NOMO-1 (cell line): Measurements from ENCODE around the gene GPATCH2.
"Not testable (repeated sequence)": the region's sequence is repeated elsewhere in the genome, so short reads cannot be mapped to it uniquely, and the experiment has no call there.

Source experiments
- DNase-seq, 2 experiments: peaks; one replicate each; lab custom pipeline; 2025; ENCODE audit not compliant: unreplicated experiment in 2 of 2; lab: John Stamatoyannopoulos, UW

The GPATCH2 gene

GRCh38 chr1:217584286-217584811 is 46.5 kb downstream of the GPATCH2 start:
- DNase-seq = not testable (repeated sequence)

- no peak for DNase-seq
These were observed 53.6 kb downstream of the GPATCH2 start for GRCh38 chr1:217577336-217577735.

GRCh38 chr1:217574265-217574949 is 56.5 kb downstream of the GPATCH2 start:
- no peak for DNase-seq

GRCh38 chr1:217569021-217569420 is 61.9 kb downstream of the GPATCH2 start:
- no peak for DNase-seq

GRCh38 chr1:217568200-217568599 is 62.7 kb downstream of the GPATCH2 start:
- DNase-seq = no peak

- DNase-seq = peak in 1 of 2 experiments; percentile 33
These were observed 66.1 kb downstream of the GPATCH2 start for GRCh38 chr1:217564833-217565232.

- DNase-seq = no peak
These were observed 66.7 kb downstream of the GPATCH2 start for GRCh38 chr1:217564207-217564606.

- no peak for DNase-seq
These were observed 67.7 kb downstream of the GPATCH2 start for GRCh38 chr1:217563179-217563578.

- no peak for DNase-seq
These were observed 68.5 kb downstream of the GPATCH2 start for GRCh38 chr1:217562229-217562878.

GRCh38 chr1:217561446-217561845 is 69.4 kb downstream of the GPATCH2 start:
- no peak for DNase-seq

GRCh38 chr1:217554849-217555248 is 76.0 kb downstream of the GPATCH2 start:
- no peak for DNase-seq

GRCh38 chr1:217553949-217554509 is 76.9 kb downstream of the GPATCH2 start:
- no peak for DNase-seq

GRCh38 chr1:217552339-217552951 is 78.4 kb downstream of the GPATCH2 start:
- no peak for DNase-seq

GRCh38 chr1:217542837-217543236 is 88.1 kb downstream of the GPATCH2 start:
- DNase-seq = no peak

- DNase-seq = no peak
These were observed 88.6 kb downstream of the GPATCH2 start for GRCh38 chr1:217542136-217542777.

- no peak for DNase-seq
These were observed 90.6 kb downstream of the GPATCH2 start for GRCh38 chr1:217540321-217540720.

- no peak for DNase-seq
These were observed 91.4 kb downstream of the GPATCH2 start for GRCh38 chr1:217539510-217539909.

GRCh38 chr1:217535601-217536377 is 95.1 kb downstream of the GPATCH2 start:
- DNase-seq = no peak

- DNase-seq = no peak
These were observed 96.3 kb downstream of the GPATCH2 start for GRCh38 chr1:217534566-217534965.

GRCh38 chr1:217528271-217528670 is 102.6 kb downstream of the GPATCH2 start:
- no peak for DNase-seq
